Stimulated activated CD4-positive, alpha-beta T cell treated with anti-CD3 and anti-CD28 coated beads, Interleukin-1b, Interleukin-23, amount 100 ng/mL, for 4 hours (primary cell): ENCODE results near the gene TCEANC2.

Experiments used
- DNase-seq, 2 donors: peaks; one replicate each; pipeline ENCODE4 v3.0.0-alpha.2; 2020; ENCODE audit warnings: low read depth in 2 of 2

The TCEANC2 gene

DNA sequence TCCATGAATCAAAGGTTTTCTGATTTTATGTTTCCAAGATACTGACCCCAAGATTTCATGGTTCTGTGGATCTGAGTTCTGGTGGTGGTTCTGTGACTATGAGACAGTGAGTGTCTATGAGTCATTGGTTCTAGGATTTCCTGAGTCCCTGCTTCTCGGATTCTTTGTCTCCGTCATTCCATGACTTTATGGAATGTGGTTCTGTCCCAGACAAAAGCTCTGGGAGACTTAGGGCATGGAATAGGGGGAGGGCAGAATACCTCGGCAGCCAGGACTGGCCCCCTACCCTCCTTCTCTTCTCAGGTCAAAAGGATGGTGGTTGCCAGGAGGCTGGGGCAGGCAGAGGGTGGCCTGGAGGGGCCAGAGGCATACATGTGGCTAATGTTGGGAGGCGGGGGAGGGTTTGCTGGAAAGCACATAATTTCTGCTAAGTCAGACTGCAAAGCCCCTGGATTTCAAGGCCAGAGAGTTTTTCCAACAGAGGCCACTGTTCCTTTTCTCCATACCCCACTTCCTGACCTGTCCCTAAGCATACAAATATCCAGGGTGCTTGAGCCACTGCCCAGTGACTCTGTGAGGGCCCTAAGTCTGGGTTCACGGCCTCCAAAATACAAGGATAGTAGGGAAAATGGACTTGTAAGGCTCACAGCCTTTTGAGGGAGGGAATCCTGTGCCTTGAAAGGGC, 82.2 kb downstream of the TCEANC2 start:
- no peak for DNase-seq

DNA sequence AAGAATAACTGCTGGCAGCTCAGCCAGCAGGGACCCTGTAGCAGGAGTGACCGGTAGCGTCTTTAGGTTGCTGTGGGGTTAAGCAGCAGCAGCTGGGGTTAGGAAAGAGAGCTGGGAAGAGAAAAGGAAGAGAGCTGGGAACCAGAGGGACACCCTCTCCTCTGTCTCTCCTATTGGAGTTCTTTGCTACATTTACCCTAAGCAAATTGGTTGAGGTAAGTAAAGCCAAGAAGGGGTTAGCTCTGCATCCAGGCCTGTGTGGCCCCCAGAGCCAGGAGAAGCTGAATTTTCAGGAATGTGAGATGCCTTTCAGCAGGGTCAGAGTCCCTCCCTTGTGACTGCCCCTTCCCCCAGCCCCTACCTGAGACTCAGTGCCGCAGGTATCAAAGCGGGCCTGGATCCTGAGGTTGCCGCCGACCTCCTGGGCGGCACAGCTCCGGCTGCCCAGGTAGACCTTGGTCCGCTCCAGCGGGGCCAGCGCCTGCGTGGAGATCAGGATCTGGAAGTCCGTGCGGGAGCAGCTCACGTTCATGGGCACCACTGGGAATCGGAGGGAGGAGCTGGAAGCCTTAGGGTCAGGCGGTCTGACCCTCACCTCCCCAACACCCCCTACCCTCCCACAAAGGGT, 83.0 kb downstream of the TCEANC2 start:
- DNase-seq = no peak

DNA sequence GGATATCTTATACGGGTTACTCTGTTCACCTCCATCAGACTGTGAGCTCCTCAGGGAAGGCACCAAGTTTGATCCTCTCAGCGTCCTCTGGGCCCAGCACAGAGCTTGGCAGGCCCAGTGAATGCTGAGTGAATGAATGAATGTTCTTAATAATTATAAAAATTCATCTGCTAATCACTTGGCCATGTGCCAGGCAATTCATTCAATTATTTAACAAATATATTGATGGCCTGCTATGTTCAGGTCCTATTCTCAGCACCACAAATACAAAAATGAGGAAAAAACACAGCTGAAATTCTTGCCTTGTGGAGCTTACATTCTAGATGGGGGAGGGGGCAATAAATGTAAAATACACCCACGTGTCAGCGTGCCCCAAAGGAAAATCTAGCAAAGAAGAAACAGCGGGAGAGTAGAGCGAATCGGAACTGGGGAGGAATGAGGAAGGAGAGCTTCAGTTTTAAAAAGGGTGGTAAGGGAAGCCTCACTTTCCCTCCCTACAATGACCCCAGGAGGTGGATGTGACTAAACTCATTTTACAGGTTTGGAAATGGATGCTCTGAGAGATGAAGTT, 83.6 kb downstream of the TCEANC2 start:
- DNase-seq = no peak

DNA sequence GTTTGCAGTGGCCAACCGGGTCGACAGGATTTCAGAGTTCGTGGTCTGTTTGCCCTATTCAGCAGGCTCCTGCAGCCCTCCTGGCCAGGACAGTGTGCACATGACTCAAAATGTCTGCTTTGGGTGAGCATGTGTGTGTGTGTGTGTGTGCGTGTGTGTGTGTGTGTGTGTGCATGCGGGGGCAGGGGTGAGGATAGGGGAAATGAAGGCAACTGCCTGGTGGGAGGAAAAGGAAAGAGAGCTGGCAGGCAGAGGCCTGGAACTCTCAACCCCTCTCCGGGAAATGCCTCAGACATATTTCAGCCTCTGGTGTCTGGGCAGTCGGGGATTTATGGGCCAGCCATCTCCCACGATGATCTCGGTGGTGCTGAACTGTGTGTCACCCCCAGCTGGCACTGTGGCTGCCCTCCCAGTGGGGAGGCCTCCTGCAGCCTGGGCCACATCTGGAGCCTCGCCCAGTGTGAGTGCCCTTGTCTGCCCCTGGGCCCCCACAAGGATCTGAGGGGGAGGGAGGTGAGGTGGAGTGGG, 84.2 kb downstream of the TCEANC2 start:
- DNase-seq = no peak

DNA sequence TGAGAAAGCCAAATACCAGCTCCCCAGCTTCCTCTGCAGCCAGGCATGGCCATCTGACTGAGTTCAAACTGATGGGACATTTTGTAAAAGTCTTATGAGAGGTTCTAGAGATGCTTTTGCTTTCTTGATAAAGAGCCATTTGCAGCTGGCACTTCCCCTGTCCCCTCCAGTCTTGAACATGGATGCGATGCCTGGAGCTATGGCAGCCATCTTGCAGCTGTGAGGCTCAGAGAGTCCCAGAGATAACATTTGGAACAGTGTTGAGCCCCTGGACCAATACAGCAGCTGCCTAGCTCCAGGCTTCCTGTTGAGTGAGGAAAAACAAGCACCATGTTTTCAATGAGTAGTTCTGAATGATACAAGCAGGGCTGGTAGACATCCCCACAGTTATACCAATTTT, 85.6 kb downstream of the TCEANC2 start:
- DNase-seq = no peak

DNA sequence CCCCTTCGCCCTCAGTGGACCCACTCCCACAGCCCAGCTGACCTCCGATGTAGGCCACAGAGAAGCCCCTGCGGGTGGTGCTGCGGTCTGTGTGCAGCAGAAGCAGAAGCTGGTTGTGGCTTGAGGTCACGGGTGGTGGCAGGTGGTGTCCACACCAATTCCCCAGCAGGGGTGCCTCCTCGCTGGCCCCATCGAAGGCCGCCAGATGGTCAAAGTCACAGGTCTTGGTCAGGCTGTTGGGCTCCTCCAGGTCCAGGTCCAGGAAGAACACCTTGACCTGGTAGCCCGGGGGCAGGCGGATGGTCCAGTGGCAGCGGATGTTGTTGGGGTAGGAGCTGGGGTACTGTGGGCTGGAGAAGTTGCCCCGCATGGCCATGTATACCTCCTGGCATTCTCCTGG, 86.3 kb downstream of the TCEANC2 start:
- DNase-seq = no peak

DNA sequence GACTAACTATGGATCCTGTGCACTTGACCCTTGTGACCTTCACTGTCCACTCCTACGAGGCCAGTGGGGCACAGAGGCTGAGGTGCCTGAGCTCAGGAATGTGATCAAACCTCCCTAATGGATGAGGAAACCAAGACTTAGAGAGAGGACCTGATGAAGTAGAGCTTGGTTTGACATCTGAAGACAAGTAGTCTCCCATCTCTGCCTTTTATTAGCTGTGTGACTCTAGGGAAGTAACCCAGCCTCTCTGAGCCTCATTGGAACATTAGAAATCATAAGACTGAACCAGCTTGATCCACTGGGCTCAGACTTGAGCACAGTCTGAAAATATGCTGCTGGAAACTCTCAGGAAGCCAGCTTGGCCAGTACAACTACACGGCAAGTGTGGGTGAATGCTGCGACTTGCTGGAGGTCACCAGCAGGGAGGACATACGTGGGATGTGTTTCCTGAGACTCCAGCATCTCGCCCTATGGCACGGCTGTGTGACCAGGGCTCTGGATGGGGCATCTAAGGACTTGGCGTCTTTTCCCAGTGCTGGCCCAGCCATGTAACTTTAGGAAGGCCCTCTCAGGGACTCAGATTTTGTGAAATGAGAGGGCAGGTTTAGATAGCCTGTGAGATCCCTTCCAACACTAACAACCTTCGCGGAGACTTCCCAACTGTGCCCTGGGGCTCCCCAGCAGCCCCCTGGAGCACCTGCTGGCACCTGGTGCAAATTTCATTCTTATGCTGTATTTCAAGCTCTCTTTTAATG, 88.9 kb downstream of the TCEANC2 start:
- DNase-seq = no peak

DNA sequence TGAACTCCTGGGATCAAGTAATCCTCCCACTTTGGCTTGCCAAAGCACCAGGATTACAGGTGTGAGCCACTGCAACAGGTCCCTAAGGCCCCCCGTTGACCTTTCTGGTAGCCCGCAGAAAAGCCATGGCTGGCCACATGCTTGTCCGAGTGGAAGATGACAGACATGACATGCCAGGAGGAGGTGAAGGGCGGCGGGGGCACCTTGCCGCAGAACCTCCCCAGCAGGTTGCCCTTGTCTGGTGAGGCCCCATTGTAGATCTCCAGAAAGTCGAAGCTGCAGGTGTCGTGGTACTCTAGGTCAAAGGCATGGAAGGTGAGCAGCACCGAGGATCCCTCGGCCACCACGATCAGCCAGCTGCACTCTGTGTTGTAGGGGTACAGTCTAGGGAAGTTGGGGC, 91.0 kb downstream of the TCEANC2 start:
- DNase-seq = no peak

DNA sequence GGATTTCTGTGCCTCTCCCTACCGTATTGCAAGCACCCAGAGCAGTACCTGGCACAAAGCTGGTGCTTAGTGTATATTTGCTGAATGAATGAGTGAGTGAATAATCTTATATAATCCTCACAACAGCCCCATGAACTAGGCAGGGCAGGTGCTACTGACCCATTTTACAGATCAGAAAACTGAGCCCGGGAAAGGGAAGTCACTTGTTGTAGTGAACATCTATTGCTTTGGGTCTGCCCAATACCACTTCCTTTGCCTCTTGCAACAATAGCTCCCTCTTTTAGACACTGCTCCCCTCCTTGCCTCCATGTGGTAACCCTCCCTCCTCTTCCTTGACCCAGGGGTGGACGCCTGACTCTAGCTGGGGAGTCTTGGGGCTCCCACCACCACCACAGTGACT, 96.3 kb downstream of the TCEANC2 start:
- no peak for DNase-seq

DNA sequence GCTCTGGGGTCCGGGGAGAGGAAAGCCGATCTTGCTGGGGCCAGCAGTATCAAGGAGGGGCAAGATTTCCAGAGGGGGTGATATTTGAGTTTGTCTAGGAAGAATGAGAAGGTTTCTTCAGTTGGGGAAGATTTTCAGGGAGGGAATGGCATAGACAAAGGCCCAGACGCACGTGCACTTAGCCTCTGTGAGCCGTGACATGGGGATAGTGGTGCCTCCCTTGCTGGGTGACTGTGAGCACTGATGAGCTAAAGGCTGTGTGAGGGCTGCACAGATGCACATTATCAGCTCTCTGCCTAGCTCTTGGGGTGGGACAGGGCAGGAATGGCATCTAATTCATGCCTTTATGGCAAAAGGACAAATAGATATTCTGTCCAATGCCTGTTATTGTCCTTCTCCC, 97.6 kb downstream of the TCEANC2 start:
- no peak for DNase-seq

DNA sequence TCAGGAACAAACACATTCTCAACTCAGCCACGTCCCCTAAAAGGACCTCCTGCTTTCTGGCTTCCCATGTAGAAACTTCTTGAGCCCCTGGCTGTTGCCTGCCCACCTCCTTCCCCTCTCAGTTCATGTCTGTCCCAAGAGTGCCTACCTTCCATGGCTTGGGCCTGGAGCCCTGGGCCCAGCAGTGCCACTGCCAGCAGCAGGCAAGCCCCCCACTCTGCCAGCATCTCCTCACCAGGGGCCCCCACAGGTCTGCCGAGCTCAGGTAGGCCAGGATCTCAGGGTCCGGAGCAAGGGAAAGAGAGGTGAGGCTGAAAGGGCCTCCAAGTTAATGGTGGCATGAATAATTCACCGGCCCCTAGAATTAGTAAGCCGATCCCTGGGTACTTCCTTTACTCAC, 99.3 kb downstream of the TCEANC2 start, which contains the start of gene CDCP2:
CDCP2 (minus strand) TSS at position 305 of the 400 bp plus-strand sequence; CDS start at position 227, 78 bp downstream.
- no peak for DNase-seq

DNA sequence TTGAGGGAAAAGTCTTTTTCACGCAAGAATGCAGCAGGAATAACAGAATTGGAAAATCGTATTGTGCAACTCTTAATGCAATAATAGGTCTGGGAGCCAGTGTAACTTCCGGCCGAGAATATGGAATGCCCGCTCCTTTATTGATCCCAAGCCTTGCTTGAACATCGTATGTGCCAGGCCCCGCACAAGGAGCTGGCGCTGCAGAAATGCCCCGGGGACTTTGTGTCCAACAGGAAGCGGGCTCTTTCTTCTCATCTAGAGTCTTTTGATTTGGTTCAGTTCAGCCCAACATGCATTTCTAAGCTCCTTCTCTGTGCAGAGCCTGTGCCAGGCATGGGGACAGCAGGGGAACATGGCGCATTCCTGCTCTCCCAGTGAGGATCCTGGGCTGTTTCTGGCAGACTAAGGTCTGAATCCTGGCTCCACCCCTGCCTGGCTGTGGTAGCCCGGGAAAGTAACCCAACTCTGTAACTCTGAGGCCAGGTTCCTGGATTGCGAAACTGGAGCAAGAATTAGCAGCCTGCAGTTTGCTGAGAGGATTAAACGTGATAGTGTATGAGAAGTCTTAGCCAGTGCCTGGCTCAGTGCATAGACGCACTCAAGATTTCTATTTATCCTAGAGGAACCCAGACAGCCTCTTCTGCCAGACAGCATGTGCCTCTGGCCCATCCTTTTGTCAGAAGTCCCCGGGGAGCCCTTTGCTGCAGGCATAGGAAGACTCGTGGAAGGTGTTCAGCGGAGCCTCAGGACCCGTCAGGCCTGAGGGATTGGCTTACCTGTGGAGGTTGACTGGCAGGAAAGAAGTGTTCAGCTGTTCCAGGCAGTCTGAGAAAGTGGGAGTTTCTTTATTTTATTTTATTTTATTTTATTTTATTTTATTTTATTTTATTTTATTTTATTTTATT, 100.4 kb downstream of the TCEANC2 start:
- DNase-seq = no peak
